GM18873 (cell line): ENCODE measurements around the gene ATP8B3.

ENCODE experiments used
- ATAC-seq: cut with Tn5 transposase; IDR thresholded peaks from one replicate; pipeline ENCODE4 v1.9.1; 2021; ENCODE audit warnings: mild to moderate bottlenecking, moderate library complexity, moderate number of reproducible peaks; ENCODE audit not compliant: unreplicated experiment, low FRiP score

Gene ATP8B3

DNA sequence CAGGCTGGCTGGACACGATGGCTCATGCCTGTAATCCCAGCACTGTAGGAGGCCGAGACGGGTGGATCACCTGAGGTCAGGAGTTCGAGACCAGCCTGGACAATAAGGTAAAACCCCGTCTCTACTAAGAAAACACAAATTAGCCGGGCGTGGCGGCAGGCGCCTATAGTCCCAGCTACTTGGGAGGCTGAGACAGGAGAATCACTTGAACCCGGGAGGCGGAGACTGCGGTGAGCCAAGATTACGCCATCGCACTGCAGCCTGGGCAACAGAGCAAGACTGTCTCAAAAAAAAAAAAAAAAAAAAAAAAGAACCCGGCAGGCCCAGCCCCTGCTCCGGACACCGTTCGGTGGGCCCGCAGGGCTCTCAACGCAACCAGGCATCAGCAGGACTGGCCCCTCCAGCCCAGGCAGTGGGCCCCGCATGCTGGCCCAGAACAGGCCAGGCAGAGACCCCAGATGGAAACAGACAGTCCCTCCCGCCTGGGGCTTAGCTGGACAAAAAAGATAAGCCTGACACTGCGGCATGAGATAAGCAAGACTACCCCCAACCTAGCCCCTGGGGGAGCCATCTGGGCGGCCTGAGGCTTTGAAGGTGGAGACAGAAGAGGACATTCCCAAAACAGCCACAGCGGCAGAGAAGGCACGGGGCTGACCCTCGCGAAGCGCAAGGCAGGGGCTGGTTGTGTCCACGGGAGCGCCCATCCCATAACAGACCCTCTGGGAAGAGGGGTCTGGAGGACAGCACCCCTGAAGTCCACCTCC lies 24.6 kb upstream of the ATP8B3 start:
- no peak for ATAC-seq

DNA sequence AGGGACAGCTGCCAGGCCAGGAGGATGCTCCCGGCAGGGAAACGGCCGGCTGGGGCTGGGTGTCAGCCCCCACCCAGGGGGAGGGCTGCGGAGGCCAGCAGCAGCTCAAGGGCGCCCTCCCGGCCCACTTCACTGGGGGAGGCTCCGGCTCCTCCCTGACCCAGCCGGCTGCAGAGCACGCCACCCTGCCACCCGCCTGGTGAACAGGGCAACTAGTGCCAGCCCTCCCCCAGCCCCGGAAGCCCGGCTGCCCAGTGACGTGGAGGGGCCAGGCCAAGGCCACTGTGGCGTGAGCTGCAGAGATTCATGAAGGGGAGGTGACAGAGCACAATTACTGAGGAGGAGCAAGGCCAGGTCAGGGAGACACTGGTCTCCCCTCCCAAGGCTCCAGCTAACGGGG lies 21.5 kb upstream of the ATP8B3 start:
- ATAC-seq = no peak

DNA sequence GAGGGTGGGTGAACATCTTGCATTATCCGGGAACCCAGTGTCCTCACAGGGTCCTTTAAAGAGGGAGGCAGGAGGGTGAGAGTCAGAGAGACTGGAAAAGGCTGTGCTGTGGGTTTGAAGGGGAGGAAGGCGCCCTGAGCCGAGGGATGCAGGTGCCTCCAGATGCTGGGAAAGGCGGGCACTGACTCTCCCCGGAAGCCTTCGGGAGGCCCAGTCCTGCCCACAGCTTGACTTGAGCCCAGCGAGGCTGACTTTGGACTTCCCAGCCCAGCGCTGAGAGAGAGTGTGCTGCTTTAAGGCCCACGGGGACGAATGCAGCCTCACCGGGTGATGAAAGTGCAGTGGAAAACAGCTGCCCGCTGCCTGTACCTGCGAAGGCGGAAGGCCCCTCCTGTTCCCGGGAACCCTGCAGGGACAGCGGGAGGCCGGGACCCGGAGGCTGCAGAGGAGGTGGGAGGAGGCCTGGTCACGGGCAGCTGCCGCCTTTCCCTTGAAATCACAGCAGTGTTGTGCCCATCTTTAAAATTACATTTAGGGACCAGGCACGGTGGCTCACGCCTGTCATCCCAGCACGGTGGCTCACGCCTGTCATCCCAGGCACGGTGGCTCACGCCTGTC lies 20.1 kb upstream of the ATP8B3 start:
- ATAC-seq = no peak

DNA sequence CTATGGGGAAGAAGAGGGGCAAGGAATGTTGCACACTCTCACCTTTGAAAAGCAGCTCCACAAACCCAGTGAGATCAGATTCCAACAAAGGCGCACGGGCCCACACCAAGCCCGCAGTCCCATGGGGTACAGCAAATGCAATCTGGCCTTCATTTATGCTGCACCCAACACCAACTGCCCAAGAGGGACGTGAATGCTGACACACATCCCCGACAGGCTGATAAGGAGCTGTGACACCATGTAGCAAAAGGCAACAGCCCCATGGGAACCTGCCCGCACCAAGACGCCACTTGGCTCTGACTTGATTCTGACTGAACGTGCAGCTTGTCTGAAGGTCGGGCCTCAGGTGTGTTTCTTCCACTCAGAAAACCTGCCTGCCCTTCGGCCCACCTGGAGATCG lies 18.9 kb upstream of the ATP8B3 start:
- ATAC-seq = no peak

DNA sequence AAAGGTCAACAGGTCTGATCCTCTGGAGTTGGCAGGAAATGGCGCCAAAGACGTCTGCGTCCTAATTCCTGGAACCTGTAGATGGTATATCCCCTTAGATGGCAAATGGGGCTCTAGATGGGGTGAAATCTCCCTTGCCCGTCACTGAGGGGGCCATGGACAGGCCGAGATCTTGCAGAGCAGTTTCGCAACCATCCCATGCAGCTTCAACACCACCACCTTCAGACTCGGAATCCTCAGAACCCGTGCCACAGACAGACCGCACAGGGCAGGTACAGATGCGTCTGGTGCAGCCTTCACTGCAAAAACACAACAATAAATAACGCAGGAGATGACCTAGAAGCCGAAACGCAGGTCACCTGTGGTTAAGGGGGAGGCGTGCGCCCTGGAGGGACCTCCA lies 18.5 kb upstream of the ATP8B3 start:
- ATAC-seq = no peak

DNA sequence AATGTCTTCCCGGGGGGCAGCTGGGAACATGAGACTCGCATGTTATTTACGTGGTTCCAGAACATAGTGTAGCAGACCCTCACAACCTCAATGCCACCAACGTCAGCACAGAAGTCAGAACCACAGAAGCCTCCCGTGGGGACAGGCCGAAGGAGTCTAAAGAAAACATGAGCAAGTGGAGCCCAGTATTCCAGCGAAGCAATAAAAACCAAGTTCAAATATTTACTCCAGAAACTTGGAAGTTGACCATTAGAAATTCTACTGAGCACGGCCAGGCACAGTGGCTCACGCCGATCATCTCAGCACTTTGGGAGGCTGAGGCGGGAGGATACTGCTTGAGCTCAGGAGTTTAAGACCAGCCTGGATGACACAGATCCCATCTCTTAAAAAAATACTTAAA lies 17.9 kb upstream of the ATP8B3 start:
- no peak for ATAC-seq

DNA sequence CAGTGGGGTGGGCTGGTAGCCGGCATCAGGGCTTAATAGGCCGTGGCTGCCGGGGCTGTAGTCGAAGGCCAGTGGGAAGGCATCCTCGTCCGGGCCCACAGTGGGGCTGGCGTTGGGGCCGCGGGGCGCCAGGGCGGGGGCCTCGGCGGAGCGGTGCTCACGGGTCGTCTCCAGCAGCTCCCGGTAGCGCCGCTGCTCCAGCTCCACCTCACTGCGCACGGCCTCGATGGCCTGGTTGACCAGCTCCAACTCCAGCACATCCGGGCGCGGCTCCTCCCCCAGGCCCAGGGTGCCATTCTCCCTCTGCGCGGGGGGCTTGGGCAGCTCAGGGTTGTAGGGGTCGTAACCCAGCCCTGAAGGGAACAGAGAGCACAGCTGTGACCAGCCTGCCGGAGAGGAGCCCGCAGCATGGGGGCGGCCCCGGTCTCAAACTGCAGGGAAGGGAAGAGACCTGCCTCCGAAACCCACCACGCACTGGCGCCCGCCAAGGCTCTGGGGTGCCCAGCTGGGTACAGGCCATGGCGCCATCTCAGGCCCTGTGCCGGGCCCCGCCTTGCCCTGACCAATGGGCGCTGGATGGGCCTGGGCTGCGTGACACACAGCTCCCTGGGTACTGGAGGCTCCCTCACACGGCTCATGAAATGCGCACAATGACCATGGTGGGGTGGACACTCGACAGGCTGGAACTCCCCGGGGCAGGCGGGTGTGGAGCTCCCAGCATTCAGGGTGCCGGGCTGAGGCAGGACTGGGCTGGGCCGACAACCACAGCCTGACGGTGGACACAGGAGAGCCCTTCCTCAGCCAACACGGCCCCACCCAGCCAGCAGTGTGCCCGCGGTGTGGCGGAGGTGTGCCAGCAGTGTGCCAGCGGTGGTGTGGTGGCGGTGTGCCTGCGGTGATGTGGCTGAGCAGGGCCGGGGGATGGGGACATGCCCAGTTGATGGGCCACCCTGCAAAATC lies 16.5 kb upstream of the ATP8B3 start:
- ATAC-seq = no peak

DNA sequence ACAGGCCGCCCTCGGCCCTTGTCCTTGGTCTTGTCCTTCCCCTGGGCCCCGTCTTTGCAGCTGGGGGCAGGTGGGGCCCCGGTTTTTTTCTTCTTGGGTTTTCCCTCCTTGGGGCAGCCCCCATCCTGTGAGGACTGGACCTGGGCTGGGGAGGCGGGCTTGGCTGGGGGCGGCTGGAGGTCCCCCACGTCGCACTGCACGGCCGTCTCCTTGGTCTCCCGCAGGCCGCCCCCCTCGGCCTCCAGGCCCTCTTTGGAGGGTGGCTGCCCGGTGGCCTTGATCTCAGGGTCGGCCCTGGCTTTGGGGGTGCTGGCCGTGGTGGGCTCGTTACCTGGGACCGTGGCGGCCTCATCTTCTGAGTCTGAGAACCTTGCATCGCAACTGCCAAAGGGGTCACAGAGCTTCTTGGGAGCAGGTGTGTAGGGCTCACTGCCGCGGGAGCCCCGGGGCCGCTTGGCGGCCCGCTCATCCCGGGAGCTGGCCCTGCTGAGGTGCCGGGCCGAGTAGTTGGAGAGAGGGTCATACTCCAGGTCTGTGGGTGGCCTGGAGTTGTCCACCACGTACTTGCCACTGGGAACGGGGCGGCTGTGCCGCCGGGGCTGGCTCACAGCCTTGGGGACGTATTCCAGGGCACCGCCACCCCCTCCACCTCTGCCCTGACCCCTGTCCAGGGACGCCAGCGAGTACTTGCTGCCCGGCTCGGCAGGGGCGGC lies 15.6 kb upstream of the ATP8B3 start:
- ATAC-seq = no peak

DNA sequence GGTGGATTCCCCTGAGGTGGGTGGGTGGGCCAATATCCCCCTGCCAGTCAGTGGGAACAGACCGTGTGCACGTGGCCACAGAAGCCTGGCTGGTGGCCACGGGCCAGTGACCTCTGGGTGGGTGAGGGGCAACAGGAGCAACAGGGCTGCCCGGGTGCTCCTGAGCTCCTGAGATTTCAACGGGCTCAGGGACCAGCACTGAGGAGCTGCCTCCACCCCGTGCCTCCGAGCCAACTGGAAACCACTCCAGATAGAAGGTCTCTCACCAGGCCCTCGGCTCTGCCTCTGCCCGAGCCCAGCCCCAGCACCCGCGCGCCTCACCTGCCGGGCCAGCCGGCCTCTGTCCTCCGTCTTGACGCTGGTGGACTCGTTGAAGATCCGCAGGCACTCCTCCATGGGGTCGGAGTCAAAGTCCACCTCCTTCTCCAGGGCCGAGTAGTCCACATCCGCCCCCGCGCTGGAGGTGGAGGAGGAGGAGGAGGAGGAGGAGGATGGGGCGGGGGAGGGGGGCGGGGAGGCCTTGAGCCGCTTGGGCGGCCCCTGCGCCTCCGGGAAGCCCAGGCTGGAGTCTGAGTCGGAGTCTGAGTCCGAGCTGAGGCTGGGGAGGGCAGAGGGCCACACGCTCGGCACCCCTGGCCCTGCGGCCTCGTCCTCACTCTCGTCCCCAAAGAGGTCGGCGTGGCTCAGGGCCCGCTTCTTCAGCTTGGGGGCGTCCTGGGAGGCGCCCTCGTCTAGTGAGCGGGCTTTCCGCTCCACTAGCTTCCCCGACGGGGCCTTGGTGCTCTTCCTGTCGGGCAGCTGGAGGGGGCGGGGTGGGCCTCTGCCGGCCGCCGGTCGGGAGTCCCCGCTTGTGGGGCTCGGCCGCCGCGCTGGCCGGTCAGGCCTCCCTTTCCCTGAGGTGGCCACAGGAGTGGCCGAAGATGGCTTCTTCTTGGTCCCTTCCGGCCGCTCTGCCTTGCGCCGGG lies 14.8 kb upstream of the ATP8B3 start:
- ATAC-seq = no peak

DNA sequence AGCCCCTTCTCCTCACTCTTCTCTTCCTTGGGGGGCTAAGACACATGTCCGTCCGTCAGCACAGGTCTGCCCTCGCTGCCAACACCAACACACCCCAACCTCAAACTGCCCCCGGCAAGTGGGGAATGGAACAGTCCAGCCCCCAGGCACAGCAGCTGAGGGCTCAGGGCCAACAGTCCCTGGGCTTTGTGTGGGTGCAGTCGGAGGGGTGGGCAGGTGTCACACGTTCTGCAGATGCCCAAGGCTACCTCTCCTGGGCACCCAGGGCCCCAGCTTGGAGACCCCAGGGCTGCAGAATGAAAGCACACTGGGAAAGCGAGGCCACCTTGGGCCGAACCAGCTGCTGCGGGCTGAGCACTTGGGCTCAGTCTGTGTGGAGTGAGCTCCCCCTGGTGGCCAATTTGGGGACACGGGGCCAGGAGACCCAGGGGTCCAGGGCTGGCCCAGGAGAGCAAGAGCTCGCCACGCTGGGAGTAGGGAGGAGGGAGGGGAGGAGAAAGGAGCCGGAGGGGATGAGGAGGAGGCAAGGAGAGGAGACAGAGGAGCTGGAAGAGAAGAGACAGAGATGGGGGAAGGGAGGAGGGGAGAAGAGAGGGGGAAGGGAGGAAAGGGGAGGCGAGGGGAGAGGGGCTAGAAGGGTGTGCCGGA lies 14.0 kb upstream of the ATP8B3 start:
- ATAC-seq = no peak

DNA sequence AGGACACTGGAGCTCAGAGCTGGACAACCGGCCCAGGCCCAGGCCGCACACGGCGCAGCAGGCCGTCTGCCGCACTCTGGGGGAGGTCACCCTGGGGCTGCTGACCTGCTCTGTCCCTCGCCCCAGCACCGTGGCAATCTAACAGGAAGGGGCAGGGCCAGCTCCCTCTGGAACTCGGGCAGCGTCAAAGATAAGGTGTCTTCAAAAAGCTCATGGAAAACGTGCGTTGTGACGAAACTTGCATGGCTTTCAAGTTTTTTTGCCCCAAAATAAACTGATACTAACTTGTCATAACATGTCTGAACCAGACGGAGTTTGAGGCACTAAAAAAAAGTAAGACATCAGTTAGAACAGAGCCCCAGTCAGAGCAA lies 12.2 kb upstream of the ATP8B3 start:
- no peak for ATAC-seq

DNA sequence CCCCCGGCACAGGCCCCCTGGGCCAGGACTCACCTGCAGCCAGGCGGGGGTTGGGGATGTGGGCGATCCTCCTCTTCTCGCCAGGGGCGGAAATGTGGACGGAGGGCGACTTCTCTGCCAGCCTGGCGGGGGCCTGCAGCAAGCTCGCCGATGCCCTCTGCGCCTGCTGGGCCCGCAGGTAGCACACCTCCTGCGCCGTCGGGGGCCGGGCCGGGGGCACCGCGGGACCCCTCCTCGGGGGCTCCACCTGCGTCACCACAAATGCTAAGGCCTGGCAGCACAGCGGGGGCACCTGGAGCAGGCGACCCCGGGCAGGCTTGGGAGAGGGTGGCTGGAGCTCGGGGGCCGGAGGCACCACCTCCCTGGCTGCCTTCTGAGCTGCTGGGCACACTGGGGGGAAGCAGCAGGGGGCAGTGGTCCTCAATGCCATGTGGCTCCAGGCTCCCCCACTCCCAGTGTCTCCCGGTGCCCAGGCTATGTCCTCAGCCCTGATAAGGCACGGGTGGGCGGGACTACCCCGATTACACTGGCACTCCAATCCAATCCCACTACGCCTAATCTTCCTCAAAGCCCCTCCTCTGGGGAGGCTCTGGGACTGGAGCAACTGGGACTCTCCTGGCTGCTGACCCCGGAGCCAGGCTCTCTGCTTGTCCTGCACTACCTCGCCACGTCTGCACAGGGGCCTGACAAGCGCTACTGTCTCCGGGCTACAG lies 11.6 kb upstream of the ATP8B3 start:
- ATAC-seq = no peak

DNA sequence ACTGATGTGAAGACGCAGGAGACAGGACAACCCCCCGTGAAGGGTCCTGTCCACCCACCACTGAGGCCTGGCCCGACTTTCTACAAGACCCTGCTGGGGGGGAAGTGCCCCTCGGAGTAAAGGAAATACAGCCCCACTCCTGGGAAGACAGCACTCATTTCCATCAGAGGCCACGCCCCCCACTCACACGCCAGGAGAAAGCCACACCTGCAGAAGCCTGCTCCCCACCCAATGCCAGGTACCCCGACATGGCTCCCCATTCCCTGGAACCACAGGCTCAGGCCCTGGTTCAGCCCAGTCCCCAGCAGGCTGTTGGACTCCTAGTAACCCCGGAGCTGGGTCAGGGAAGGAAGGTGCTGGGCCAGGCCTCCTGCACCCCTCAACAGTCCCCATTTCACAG lies 10.9 kb upstream of the ATP8B3 start:
- no peak for ATAC-seq

DNA sequence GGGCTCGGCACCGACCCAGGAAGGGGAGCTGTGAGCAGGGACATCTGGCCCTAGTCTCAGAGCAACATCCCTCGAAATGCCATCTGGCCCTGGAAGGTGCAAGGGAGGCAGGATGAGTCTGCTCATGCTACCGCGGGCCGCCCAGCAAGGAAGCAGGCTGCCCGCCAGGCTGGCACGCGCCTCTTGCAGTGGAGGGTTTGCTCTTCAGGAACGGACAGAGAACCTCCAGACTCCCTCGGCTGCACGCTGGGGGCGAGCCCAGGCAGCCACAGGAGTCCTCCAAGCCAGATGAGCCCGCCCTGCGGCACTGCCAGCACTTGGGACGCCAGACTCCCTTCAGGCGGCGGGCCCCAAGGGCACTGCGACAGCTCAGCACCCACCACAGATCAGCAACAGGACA lies 10.1 kb upstream of the ATP8B3 start:
- no peak for ATAC-seq

DNA sequence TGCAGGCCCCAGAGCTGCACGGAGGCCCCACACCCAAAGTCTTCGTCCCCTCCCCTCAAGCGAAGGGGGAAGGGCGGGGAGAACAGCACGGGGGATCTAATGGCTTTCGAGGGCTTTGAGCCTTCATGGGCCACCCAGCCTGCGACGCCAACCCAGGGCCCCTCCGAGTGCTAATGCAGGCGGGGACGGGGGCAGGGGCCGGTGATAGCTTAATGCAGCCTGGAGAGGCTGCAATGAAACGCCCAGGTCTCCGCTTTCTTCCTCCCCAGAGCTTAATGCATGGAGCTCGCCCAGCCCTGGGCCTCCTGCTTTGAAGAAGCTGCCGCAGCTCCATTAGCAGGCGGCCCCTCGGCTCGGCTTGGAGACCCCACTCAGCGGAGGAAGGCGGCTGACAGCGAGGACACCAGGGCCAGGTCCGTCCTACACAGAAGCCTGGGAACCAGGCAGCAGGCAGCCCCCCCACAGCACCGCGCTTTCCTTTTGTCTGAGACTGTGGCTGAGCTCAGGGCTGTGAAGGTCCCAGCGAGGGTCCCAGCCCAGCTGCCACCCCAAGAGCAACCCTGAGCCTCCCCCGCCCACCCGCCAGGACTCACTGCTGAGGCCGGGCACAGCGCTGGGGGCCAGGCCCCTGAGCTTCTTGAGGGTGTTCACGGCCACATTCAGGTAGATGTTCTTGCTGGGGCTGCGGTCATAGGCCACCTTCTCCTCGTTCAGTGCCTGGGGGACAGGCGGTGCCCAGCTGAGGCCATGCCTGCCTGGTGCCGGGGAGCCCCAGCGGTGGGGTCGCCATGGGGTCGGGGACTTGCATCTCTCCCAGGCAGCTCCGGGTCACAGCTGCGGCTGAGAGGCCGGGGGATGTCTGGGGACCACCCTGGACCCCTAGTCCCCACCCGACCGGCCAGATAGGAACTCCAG lies 7.5 kb upstream of the ATP8B3 start:
- no peak for ATAC-seq

DNA sequence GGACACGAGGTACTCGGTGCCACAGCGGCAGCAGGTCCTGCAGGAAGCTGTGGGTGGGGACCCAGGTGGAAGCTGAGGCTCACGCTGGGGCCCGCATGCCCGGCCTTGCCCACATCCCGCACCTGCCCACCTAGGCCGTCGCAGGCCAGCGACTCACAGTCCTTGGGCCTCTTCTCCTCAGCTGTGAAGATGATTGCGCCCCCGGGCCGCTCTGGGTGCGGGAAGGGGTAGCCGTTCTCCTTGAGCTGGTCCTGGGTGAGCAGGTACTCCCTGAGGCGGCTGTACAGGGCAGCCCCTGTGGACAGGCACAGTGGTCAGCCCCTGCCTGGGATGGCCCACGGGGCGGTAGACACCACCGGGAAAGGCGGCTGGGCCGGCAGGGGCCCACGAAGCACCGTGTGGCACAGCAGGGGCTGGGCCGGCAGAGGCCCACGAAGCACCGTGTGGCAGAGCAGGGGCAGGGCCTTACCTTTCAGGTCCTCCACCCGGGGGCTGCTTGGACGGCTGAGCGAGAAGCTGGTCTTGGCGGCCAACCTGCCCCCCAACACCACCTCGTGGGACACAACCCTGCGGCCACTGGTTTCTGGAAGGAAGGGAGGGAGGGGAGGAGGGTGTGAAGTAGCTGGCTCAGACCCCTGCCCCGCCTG lies 6.6 kb upstream of the ATP8B3 start:
- no peak for ATAC-seq
